OCI-LY3 (cell line): ENCODE data around the gene SECTM1.

ENCODE experiments used
- H2AFZ ChIP-seq: fragments of 200-600, 300-600 bp; shearing (Covaris generic); 2 replicates; pipeline ENCODE4 v1.6.0; 2014; ENCODE audit warnings: antibody characterized with exemption, low read depth, low read length
- H3K27ac ChIP-seq: fragments of 200-600, 300-600 bp; sonication (generic); 2 replicates; pipeline ENCODE4 v1.5.1; 2014; ENCODE audit warnings: mild to moderate bottlenecking, low read length, moderate library complexity, mixed read lengths
- H3K27me3 ChIP-seq: fragments of 200-600, 300-600 bp; sonication (generic); 2 replicates; pipeline ENCODE4 v1.6.1; 2014; ENCODE audit warnings: low read depth, low read length, mixed read lengths
- H3K36me3 ChIP-seq: fragments of 200-600, 300-600 bp; sonication (generic); replicated peaks from 2 replicates; pipeline ENCODE3; 2014; ENCODE audit warnings: low read depth, low read length, mixed read lengths
- H3K4me1 ChIP-seq: fragments of 300-600, 200-600 bp; sonication (generic); 2 replicates; pipeline ENCODE4 v1.6.1; 2014; ENCODE audit warnings: low read length, mixed read lengths
- H3K4me2 ChIP-seq: fragments of 200-600, 300-600 bp; sonication (generic); 2 replicates; pipeline ENCODE4 v1.6.1; 2014; ENCODE audit warnings: low read length, mixed read lengths
- H3K4me3 ChIP-seq: fragments of 300-600, 200-600 bp; sonication (generic); 2 replicates; pipeline ENCODE4 v1.5.1; 2014; ENCODE audit warnings: antibody characterized with exemption, mild to moderate bottlenecking, low read length, moderate library complexity
- H3K79me2 ChIP-seq: fragments of 300-600, 200-600 bp; shearing (Covaris generic); 2 replicates; pipeline ENCODE4 v1.6.1; 2014; ENCODE audit warnings: mild to moderate bottlenecking, low read length, mixed read lengths
- H3K9ac ChIP-seq: fragments of 300-600, 200-600 bp; shearing (Covaris generic); 2 replicates; pipeline ENCODE4 v1.6.0; 2014; ENCODE audit warnings: mild to moderate bottlenecking, low read length, moderate library complexity
- H3K9me3 ChIP-seq: fragments of 200-600, 300-600 bp; shearing (Covaris generic); 2 replicates; pipeline ENCODE4 v1.6.1; 2014; ENCODE audit warnings: low read length, mixed read lengths; ENCODE audit not compliant: insufficient read depth
- H4K20me1 ChIP-seq: fragments of 200-600, 300-600 bp; sonication (generic); 2 replicates; pipeline ENCODE4 v1.6.1; 2016; ENCODE audit warnings: low read length, mixed read lengths; ENCODE audit not compliant: insufficient read depth
- EZH2phosphoT487 ChIP-seq: fragments of 200-600 bp; shearing (Covaris generic); IDR thresholded peaks from 2 replicates; pipeline ENCODE4 v1.6.1; 2018; ENCODE audit warnings: antibody characterized with exemption, mixed run types, low read depth
- TF ChIP-seq, protein P1 (sequence below): fragments of 200-600, 300-600 bp; sonication (generic); IDR thresholded peaks from 2 replicates; pipeline ENCODE4 v1.5.1; 2014; ENCODE audit warnings: antibody characterized with exemption, low read length, low read depth

SECTM1 gene

DNA sequence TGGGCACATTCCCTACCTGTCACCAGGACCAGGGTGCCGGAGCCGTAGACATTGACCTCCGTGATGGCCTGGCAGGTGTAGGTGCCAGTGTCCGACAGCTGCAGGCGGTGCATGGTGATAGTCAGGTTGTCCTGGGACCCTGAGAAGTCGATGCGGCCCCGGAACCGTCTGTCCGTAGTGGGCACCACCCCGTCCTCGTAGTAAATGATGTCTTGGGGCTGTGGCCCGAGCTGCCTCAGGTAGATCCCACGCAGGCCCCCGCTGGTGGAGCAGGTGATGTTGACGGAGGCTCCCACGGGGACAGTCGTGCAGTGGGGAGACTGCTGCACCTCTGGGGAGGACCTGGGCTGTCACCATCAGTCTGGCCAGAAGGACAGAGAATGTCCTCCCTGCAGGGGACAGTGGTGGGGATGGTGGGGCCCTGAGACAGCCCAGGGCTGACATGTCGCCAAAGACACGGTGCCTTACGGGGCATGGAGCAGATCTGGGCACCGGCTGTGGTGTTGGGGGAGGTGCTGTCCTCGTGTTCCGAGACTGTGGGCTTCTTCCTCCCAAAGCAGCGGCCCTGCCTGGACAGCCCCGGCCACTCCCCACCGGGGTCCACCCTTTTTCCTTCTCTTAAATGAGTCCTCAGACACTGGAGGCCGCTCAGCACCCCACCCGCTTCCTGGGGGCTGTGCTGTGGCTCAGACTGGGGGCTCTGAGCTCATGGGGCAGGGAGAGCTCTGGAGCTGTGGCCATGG lies 16.7 kb downstream of the SECTM1 start:
- H3K4me2 ChIP-seq = no peak overlapping the region
- TF ChIP-seq EZH2phosphoT487 = no peak
- TF ChIP-seq, protein P1, sequence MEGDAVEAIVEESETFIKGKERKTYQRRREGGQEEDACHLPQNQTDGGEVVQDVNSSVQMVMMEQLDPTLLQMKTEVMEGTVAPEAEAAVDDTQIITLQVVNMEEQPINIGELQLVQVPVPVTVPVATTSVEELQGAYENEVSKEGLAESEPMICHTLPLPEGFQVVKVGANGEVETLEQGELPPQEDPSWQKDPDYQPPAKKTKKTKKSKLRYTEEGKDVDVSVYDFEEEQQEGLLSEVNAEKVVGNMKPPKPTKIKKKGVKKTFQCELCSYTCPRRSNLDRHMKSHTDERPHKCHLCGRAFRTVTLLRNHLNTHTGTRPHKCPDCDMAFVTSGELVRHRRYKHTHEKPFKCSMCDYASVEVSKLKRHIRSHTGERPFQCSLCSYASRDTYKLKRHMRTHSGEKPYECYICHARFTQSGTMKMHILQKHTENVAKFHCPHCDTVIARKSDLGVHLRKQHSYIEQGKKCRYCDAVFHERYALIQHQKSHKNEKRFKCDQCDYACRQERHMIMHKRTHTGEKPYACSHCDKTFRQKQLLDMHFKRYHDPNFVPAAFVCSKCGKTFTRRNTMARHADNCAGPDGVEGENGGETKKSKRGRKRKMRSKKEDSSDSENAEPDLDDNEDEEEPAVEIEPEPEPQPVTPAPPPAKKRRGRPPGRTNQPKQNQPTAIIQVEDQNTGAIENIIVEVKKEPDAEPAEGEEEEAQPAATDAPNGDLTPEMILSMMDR = no peak
- no peaks in the 10 kb centered on the region for H4K20me1 ChIP-seq
- H3K4me1 ChIP-seq = peaks cover 8% of the 10 kb centered on the region
- H3K79me2 ChIP-seq = no peaks in the 10 kb centered on the region
- no peak overlapping the region for H3K9ac ChIP-seq
- no peaks in the 10 kb centered on the region for H3K27me3 ChIP-seq
- no peak overlapping the region for H3K27ac ChIP-seq
- no peaks in the 10 kb centered on the region for H3K9me3 ChIP-seq
- no peak overlapping the region for H3K4me3 ChIP-seq
- H2AFZ ChIP-seq = no peak overlapping the region
- no peaks in the 10 kb centered on the region for H3K36me3 ChIP-seq

DNA sequence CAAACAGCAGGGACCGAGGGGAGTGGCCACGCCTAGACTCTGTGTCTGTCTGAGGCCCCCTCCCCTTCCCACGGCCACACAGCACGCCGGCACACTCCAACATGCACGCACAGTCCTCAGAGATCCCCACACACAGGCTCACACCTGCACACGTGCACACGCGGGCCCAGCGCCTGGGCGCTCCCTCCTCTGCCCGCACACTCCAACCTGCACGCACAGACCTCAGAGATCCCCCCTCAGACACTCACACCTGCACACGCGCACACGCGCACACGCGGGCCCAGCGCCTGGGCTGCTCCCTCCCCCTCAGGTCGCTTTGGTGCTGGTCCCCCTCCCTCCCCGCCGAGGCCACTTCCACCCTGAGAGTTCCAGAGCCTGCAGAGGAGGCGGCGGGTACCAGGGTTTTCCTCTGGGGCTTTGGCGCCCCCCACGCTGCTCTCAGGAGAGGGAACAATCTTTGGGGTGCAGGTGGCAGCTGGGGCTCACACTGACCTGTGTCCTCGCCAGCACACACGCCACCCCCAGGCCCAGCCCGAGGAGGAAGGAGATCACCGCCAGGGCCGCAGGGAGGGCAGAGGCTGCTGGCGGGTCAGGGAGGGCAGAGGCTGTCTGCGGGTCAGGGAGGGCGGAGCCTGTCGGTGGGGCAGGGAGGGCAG lies 17.7 kb downstream of the SECTM1 start:
- Histone ChIP-seq H3K27me3 (no peaks in the 10 kb centered on the region), H3K36me3 (no peaks in the 10 kb centered on the region), H3K79me2 (no peaks in the 10 kb centered on the region), H3K4me1 (peaks cover 2% of the 10 kb centered on the region), H3K9me3 (no peaks in the 10 kb centered on the region), H4K20me1 (no peaks in the 10 kb centered on the region), H2AFZ (no peak overlapping the region), H3K27ac (no peak overlapping the region), H3K9ac (no peak overlapping the region), H3K4me3 (no peak overlapping the region), H3K4me2 (no peak overlapping the region)
- TF ChIP-seq, protein P1 = no peak
- TF ChIP-seq EZH2phosphoT487 = no peak

DNA sequence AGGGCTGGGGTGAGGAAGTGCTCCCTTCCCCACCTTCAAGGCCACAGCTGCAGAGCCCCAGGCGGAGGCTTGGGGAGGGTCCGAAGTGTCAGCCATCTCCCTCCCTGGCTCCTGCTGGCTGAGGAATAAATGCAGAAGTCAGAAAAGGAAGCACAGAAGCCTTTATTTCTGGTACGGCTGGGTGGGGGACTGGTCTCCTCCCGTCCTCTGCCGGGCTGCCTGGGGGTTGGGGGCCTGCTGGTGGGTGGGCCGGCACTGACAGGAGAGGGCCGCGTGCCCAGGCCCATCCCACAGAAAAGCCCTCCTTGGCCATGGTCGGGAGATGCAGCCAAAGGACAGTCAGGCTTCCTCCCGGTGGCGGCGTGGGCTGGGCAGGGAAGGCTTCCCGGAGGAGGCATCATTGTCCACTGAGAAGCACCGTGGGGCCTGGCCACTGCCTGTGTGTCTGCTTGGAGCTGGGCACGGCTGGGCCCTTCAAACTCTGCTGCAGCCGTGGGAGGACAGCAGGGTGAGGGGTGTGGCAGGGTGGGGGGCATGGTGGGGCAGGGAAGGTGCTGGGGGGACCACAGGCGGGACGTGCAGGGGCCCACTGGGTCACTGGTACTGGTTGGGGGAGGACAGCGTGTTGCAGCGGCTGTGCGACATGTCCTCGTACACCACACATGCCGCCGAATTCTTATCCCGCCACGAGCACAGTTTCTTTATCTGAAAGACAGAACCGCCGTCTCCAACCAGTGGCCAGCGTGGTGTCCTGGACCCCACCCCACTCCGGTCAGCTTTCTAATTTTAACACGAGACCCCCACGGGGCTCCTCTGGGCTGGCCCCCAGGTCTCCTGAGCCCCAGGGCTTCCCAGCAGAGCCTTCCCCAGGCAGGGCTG lies 18.6 kb downstream of the SECTM1 start:
- H3K9ac ChIP-seq = no peak overlapping the region
- no peaks in the 10 kb centered on the region for H3K79me2 ChIP-seq
- no peaks in the 10 kb centered on the region for H3K27me3 ChIP-seq
- no peaks in the 10 kb centered on the region for H3K36me3 ChIP-seq
- no peaks in the 10 kb centered on the region for H4K20me1 ChIP-seq
- H3K9me3 ChIP-seq = no peaks in the 10 kb centered on the region
- H3K27ac ChIP-seq = no peak overlapping the region
- no peak overlapping the region for H3K4me3 ChIP-seq
- no peak overlapping the region for H2AFZ ChIP-seq
- H3K4me2 ChIP-seq = no peak overlapping the region
- no peaks in the 10 kb centered on the region for H3K4me1 ChIP-seq
- TF ChIP-seq EZH2phosphoT487 = no peak
- TF ChIP-seq, protein P1 = no peak
